Type B pancreatic cell (in vitro differentiated cells): ENCODE measurements around the gene ELFN1. TPM values are rescaled to one million over a fixed set of nuclear protein-coding genes. Genes with fewer than 3 reads are reported as not detected.
A peak's percentile ranks its signal among the peaks of the same experiment; 100 is the strongest.

Experiments
- DNase-seq: peaks from one replicate; pipeline ENCODE4 v3.0.0; 2021; ENCODE audit warnings: mixed read lengths; ENCODE audit not compliant: unreplicated experiment; ENCODE audit errors: extremely low spot score
- H3K27ac Mint-ChIP-seq: 2 replicates; pipeline ENCODE4 v1.8.0; 2021; ENCODE audit warnings: mild to moderate bottlenecking, mixed read lengths
- H3K27me3 Mint-ChIP-seq: 2 replicates; pipeline ENCODE4 v1.8.0; 2021; ENCODE audit warnings: mixed read lengths
- H3K36me3 Mint-ChIP-seq: 2 replicates; pipeline ENCODE4 v1.8.0; 2021; ENCODE audit warnings: mixed read lengths
- H3K4me1 Mint-ChIP-seq: one replicate; pipeline ENCODE4 v1.8.0; 2021; ENCODE audit warnings: mixed read lengths; ENCODE audit not compliant: unreplicated experiment
- H3K4me3 Mint-ChIP-seq: 2 replicates; pipeline ENCODE4 v1.8.0; 2021; ENCODE audit warnings: mild to moderate bottlenecking, mixed read lengths
- H3K9me3 Mint-ChIP-seq: 2 replicates; pipeline ENCODE4 v1.8.0; 2021; ENCODE audit warnings: mixed read lengths
- CTCF ChIP-seq: fragments of 200-600 bp; sonication (generic); conservative IDR thresholded peaks from 2 replicates; pipeline ENCODE4 v1.5.0; 2021; ENCODE audit warnings: antibody characterized with exemption, mild to moderate bottlenecking
- total RNA-seq: library from RNA; stranded (reverse); gene quantifications from 2 replicates; pipeline ENCODE4 v1.2.1, GENCODE V29; 2021; ENCODE audit warnings: low replicate concordance

The ELFN1 gene
- total RNA-seq, 1 donor from 2014 or later: 5.8 TPM

DNA sequence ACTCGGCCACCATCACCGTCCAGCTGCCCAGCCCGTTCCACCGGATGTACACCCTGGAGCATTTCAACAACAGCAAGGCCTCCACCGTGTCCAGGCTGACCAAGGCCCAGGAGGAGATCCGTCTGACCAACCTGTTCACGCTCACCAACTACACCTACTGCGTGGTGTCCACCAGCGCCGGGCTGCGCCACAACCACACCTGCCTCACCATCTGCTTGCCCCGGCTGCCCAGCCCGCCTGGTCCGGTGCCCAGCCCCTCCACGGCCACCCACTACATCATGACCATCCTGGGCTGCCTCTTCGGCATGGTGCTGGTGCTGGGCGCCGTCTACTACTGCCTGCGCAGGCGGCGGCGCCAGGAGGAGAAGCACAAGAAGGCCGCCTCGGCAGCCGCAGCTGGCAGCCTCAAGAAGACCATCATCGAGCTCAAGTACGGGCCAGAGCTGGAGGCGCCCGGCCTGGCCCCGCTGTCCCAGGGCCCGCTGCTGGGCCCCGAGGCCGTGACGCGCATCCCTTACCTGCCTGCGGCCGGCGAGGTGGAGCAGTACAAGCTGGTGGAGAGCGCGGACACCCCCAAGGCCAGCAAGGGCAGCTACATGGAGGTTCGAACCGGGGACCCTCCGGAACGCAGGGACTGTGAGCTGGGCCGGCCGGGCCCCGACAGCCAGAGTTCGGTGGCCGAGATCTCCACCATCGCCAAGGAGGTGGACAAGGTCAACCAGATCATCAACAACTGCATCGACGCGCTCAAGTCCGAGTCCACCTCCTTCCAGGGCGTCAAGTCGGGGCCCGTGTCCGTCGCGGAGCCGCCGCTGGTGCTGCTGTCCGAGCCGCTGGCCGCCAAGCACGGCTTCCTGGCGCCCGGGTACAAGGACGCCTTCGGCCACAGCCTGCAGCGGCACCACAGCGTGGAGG is 75.8 kb downstream of the ELFN1 start:
- Mint-ChIP-seq H3K27ac (no peak overlapping the region), H3K9me3 (no peaks in the 10 kb centered on the region), H3K36me3 (no peaks in the 10 kb centered on the region), H3K4me1 (peaks cover 3% of the 10 kb centered on the region), H3K4me3 (no peak overlapping the region), H3K27me3 (no peaks in the 10 kb centered on the region)
- TF ChIP-seq CTCF: no peak
- no peak for DNase-seq

DNA sequence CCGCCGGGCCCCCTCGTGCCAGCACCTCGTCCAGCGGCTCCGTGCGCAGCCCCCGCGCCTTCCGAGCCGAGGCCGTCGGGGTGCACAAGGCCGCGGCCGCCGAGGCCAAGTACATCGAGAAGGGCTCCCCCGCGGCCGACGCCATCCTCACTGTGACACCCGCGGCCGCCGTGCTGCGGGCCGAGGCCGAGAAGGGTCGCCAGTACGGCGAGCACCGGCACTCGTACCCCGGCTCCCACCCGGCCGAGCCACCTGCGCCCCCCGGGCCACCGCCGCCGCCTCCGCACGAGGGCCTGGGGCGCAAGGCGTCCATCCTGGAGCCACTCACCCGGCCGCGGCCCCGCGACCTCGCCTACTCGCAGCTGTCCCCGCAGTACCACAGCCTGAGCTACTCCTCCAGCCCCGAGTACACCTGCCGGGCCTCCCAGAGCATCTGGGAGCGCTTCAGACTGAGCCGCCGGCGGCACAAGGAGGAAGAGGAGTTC is 76.5 kb downstream of the ELFN1 start:
- no peak for TF ChIP-seq CTCF
- no peaks in the 10 kb centered on the region for H3K9me3 Mint-ChIP-seq
- H3K36me3 Mint-ChIP-seq: no peaks in the 10 kb centered on the region
- H3K4me1 Mint-ChIP-seq: peaks cover 3% of the 10 kb centered on the region
- DNase-seq: no peak
- no peaks in the 10 kb centered on the region for H3K27me3 Mint-ChIP-seq
- H3K4me3 Mint-ChIP-seq: no peak overlapping the region
- H3K27ac Mint-ChIP-seq: no peak overlapping the region

GRCh38 chr7:1747004-1747801 is 77.1 kb downstream of the ELFN1 start:
- no peak overlapping the region for H3K27ac Mint-ChIP-seq
- no peaks in the 10 kb centered on the region for H3K27me3 Mint-ChIP-seq

GRCh38 chr7:1748076-1748838 is 78.2 kb downstream of the ELFN1 start:
- no peak for TF ChIP-seq CTCF
- no peak for DNase-seq
- Mint-ChIP-seq H3K36me3 (no peaks in the 10 kb centered on the region), H3K4me1 (no peaks in the 10 kb centered on the region), H3K4me3 (no peak overlapping the region), H3K27me3 (peaks cover 6% of the 10 kb centered on the region), H3K9me3 (no peaks in the 10 kb centered on the region), H3K27ac (peak overlapping the region; percentile 31)

More at GRCh38 chr7:1747004-1747801, 77.1 kb downstream of the ELFN1 start:
- DNase-seq: no peak
- Mint-ChIP-seq H3K9me3 (no peaks in the 10 kb centered on the region), H3K36me3 (no peaks in the 10 kb centered on the region), H3K4me3 (no peak overlapping the region), H3K4me1 (peaks cover 3% of the 10 kb centered on the region)
- no peak for TF ChIP-seq CTCF

- no peaks in the 10 kb centered on the region for H3K36me3 Mint-ChIP-seq
- H3K4me3 Mint-ChIP-seq: no peak overlapping the region
- peaks cover 9% of the 10 kb centered on the region for H3K27me3 Mint-ChIP-seq
- H3K9me3 Mint-ChIP-seq: no peaks in the 10 kb centered on the region
- DNase-seq: no peak
- no peak overlapping the region for H3K27ac Mint-ChIP-seq
- no peaks in the 10 kb centered on the region for H3K4me1 Mint-ChIP-seq
- no peak for TF ChIP-seq CTCF
Observed at GRCh38 chr7:1748839-1749173, 78.7 kb downstream of the ELFN1 start.
